GM19467 (cell line): ENCODE results near the gene IL16.

Experiments used
- ATAC-seq: cut with Tn5 transposase; IDR thresholded peaks from one replicate; pipeline ENCODE4 v1.9.1; 2021; ENCODE audit warnings: mild to moderate bottlenecking, moderate library complexity; ENCODE audit not compliant: unreplicated experiment

Gene IL16

DNA sequence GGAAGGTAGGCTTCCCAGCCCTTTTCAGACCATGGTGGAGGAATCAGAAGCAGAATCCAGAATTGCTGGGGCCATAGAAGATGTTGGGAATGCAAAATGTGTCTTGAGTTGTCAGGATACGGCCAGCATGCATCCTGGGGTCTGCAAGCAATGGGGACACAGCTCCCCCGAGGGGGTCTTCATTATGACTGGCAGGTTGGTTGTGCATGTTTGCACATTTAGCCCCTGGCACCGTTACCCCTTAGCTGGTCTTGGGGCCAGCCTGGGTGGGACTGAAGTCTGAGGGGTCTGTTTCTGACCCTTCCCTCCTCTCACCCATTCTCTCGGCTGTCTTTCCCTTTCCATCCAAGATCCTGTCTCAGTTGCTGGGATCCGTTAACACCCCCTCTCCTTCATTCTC, 76.5 kb downstream of the IL16 start:
- ATAC-seq: no peak

DNA sequence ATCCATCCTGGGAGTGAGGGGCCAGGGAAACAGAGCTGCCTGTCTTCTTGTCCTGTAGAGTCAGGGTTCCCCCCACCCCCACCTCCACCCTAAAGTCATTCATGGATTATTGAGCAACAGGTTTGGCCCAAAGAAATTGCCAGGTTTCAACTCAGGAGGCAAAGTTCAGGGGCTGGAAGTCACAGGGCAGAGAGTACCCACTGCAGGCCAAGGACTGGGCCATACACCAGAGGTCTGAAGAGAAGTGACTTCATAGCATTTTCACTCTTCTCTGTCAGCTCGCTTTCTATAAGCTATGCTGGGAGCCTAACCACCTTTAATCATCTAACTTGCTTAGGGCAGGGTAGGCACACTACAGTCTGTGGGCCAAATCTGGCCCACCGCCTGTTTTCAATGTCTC, 77.2 kb downstream of the IL16 start:
- no peak for ATAC-seq

DNA sequence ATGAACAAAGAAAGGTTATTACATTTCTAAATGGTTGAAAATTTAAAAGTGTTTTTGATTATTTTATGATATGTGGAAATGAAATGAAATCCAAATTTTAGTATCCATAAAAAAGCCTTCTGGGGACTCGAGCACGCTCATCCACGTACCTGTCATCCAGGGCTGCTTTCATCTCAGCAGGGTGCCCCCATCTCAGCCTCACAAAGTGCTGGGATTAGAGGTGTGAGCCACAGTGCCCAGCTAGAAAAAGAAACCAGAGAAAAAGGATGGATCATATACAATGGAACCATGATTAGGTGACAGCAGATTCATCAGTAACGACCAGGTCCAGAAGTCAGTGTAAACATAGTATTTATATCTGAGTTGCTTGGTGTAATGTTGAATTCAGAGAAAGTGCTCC, 77.6 kb downstream of the IL16 start:
- ATAC-seq: no peak

DNA sequence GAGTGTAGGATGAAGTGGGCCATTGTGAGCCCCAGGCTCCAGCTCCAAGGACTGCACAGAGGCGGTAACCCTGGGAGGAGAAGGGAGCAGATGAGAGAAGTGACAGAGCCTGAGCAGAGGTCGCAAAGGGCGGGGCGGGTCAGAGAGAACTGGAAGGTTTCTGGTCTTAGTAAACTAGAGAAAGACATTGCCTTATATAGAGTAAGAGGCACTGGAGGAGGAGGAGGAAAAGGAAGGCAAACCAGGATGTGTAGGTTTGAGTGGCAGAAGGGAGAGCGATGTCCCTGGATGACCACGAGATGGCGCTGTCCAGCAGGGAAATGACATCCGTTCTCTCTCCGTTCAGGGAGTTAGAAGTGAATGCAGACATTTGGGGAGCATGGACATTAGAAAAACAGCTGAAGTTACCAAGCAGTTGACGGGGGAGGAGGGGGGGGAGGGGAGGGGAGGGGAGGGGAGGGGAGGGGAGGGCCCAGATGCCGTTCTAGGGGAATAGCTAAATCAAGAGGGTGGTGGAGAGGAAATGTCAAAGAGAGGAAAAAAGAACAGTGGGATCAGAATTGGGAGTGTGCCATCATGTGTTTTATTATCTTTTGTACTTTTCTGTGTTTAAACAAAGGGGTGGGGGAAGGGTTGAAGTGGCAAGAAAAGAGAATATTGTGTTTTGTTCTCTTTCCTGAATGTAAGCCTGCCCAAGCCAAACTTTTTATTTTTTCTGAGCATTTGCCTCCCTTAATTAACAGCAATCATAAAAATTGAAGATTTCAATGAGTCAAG, 78.4 kb downstream of the IL16 start:
- ATAC-seq: peak; percentile 92

DNA sequence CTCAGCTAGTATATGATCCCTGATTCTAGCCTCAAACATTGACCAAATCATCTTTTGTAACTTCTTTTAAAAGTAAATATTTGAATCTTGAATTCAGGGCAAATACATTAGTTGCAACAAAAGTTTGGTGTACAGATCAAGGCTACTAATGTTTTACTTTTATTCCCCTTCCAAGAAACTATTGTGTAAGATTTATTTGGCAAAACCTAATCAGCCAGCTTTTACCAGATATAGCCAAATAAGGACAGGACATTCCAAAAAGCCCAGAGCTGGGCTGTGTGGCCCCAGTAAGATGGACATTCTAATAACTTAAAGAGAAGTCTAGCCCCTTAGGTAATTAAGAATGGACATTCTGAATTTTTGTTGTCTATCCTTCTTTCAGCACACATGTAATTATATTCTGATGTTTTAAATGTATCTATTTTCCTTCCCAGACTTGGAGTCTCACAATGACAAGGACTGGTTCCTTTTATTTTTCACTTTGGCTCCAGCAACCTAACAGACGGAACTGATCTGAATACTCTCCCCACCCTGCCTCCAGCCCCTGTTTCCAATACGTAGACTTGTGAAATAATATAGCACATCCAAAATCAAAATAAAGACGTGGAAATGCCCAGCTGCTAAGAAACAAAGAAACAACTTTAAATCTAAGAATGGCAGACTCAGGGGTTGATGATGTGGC, 79.2 kb downstream of the IL16 start:
- no peak for ATAC-seq

DNA sequence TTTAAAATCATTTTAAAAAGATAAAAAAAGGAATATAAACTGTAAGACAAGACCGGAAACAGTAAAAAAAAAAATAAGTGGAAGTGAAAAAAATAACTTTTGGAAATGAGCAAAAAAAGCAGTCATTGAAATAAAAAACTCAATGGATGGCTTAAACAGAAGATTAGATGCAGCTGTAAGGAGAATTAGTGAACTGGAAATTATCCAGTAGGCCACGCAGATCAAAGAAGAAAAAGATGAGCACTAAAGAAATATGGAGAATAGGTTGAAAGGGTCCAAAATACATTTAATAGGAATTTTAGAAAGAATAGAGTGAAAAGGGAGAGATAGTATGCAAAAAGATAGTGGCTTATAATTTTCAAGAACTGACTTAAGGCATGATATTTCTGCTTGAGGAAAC, 80.3 kb downstream of the IL16 start:
- no peak for ATAC-seq

DNA sequence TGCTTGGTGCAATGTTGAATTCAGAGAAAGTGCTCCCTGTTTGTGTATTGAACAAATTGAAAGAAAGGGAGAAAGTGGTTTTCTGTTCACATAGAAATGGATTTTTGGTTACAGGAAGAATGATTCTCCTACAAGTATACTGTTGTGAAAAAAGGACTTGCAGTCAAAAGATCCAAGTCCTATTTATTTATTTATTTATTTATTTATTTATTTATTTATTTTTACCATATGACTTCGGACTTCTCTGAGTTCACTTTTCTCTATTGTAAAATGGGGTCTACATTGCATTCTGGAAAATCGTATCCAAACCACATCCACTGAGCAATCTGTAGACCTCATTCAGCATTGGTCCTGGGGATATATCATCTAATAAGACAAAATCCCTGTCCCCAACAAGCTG, 81.2 kb downstream of the IL16 start:
- ATAC-seq: no peak

DNA sequence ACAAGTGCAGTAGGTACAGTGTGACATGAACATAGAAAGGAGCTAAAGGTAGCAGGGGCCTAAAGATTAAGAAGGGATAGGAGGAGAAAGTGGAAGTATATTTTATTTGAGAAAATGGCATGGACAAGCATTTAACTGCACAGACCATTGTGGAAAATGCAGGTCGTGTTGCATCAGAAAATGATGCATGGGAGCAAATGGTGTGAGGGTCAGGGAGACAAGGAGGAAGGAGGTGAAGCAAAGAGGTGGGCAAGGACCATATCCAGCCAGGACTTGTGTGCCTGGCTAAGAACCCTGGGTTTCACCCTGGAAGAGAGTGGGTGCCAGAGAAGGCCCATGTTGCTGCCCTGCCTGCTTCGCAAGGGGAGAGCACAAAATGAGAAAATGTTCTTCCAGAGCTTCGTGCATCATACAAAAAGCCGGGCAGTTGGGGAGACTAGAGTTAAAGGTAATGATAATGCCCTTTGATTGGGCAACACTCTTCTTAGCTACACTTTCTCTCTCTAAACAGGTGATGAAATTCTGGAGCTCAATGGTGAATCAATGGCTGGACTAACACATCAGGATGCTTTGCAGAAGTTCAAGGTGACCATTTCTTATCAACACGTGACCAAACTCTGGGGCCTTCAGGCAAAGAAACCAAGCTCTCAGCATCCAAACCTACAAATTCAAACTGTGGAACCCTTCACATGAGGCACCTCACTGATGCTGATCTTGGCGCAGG, 81.8 kb downstream of the IL16 start:
- no peak for ATAC-seq

DNA sequence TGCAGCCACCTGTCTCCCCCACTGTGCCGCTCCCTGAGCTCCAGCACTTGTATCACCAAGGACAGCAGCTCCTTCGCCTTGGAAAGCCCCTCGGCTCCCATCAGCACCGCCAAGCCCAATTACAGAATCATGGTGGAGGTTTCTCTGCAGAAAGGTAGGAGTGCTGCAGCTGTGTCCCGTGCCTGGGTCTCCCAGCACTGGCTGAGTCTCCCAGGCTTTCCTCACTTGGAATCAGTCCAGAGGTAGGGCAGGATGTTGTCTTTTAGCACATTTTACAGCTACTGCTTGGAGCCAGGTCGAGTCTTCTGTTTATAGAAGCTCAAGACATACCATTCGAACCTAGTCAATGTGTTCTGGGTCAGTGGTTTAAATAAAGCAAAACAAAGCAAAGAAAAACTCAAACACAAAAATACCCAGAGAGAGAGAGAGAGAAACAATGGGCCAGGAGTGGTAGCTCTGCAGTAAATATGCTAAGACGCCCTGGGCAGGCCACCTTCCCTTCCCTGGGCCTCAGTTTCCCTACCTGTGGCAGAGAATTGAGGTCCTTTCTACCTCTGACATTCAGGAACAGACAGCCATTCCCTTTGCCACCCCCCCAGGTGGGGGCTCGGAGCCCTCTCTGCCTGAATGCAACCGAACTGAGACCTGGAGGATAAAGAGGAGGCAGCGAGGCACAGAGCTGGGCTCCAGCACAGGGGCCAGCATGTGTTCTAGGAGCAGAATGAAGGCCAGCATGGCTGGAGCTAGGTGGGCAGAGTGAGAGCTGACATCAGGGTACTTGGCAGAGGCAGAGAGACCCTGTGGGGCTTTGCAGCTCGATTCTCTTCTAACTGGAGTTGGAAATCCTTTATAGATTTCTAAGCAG, 83.2 kb downstream of the IL16 start:
- no peak for ATAC-seq

DNA sequence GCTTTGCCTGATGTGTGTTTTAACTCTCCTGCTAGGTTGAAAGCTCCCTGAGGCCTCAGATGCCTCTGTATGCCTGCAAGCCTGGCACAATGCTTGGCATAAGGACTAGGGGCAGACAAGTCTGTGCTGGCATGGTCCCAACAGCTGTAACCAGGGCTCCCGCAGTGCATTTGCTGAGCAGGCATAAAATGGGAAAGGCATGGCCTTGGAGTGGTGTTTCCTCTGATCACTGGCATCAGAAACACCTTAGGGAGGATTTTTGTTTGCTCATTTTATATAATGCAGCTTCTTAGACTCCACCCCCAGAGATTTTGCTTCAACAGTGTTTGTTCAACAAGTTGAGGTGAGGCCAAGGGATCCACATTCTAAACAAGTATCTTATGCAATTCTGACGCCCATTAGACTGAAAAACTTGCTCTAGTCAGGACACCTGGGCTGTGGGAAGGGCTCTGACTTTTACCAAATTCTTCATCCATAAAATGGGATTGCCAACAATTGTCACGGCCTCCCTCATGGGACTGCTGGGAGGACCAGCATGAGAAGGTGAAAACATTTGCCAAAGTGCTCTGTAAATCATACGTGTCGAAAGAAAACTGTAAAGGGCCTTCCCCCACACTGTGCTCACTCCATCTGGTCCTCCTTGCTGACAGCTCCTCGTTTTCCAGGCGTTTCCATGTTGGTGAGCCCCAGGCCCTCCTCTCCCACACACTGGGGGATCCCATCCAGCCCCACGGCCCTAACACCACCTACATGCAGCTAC, 84.2 kb downstream of the IL16 start:
- no peak for ATAC-seq

DNA sequence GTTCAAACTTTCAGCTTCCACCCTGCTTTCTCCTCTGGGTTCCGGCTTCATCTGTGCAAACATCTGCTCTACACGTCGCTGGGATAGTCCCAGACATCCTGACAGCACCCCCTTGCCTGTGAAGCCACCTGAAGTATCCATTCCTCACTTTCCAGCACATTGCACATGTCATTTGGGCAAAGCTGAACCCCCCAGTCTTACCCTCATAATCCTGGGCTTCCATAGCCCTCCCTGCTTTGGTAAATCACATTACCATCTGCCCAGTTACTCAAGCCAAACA, 84.7 kb downstream of the IL16 start:
- ATAC-seq: no peak

DNA sequence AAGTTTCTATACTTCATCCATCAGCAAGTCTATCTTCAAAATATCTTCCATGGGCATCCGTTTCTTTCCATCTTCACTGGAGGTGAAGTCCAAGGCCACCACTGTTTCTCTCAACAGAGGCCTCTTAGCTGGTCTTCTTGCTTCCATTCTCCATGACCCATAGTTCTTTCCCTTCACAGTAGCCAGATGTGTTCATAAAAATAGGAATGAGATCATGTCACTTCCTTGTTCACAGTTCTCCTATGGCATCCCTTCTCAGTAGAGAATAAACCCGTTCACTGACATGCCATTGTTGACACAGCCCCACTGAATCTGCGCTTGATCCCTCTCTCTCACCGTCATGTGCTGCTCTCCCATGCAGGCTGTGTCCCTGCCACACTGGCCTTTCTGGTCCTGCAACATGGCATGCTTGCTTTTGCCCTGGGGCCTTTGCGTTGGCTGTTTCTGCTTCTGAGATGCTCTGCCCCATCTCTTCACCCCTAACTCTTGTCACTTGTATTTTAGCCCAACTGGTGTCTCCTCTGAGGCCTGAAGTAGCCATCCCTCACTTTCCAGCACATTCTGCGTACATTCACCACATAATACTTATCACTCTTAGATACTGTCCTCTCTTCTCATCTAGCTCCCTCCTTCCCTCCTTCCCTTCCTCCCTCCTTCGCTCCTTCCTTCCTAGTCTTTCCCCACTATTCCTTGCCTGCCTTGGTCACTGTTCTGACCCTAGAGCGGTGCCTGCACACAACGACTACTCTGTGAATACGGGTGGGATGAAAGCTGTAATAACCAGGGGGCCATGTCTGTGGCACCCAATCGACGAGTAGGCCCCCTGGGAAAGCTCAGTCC, 85.3 kb downstream of the IL16 start:
- no peak for ATAC-seq

DNA sequence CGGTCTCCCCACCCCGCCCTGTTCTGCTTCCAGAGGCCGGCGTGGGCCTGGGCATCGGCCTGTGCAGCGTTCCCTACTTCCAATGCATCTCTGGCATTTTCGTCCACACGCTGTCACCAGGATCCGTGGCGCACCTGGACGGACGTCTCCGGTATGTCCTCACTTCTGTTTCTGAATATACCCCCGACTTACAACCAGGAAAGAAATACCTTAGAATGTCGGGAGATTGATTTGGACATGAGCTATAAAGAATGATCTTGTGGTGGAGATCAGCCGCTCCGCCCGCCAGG, 85.9 kb downstream of the IL16 start:
- no peak for ATAC-seq

DNA sequence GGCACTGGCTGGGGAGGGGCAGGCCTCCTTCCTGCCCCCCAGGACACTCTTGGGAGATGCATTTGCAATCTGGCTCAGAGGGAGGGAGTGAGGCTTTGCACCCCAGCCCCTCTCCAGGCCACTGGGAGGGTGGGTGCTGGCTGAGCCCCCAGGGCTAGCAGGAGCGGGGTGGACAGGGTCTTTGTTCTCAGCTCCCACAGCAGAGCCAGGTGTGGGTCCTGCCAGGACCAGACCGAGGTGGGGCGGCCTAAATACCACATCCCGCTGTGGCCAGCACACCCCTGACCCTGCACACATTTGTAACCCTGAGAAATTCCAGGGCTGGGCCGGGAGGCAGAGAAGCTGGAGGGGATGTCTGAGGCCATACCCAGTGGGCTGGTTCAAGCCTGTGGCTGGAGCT, 86.2 kb downstream of the IL16 start:
- ATAC-seq: no peak

DNA sequence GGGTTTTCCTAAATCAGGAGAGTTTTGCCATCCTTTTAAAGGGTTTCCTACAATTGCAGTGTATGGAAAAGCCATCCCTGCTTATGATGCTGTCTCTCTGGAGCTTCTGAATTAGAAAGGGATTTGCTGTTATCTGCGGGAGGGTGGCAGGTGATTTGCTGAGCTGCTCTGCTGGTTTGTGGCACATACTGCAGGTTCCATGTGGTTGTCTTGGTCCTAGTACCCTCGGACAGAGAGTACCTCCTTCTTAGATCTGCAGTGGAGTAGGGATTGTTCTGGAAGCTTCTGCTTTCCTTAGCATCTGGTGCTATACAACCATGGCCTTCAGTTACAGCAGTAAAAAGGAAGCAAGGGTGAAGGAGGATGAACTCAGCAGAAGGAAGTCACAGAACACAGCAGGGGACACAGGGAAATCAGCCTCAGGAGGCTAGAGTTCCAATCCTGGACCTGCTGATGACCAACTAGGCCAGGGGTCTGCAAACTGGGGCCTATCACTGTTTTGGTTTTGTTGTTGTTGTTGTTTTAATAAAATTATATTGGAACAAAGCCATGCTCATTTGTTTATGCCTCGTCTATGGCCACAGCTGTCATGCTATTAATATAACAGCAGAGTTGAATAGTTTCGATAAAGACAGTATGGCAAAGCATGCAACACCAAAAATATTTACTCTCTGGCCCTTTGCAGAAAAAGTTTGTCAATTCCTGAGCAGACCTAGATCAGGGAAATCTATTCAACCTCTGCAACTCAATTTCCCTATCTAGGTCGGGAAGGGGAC, 87.8 kb downstream of the IL16 start:
- no peak for ATAC-seq

DNA sequence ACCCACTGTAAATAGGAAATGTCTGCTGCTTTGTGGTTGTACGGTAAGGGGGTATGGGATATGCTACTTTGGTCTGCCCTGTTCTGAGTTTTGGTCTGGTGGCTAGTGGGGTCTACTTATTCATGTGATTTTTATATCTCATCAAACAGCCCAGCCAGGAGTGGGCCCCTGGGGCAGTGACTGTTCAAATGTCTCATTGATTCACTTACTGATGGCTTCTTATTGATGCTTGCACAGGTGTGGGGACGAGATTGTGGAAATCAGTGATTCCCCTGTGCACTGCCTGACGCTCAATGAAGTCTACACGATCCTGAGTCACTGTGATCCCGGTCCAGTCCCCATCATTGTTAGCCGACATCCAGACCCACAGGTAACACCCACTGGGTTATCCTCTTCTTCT, 88.8 kb downstream of the IL16 start:
- no peak for ATAC-seq

DNA sequence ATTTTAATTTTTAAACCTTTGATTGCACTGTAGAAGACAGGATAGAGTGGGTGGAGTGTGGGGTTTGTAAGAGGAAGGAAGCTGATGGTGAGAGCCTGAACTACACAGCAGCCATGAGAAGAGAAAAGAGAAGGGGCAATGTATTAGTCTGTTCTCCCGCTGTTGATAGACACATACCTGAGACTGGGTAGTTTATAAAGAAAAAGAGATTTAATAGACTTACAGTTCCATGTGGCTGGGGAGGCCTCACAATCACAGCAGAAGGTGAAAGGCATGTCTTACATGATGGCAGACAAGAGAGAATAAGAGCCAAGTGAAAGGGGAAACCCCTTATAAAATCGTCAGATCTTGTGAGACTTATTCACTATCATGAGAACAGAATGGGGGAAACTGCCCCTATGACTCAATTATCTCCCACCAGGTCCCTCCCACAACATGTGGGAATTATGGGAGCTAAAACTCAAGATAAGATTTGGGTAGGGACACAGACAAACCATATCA, 90.0 kb downstream of the IL16 start:
- ATAC-seq: peak; percentile 50

DNA sequence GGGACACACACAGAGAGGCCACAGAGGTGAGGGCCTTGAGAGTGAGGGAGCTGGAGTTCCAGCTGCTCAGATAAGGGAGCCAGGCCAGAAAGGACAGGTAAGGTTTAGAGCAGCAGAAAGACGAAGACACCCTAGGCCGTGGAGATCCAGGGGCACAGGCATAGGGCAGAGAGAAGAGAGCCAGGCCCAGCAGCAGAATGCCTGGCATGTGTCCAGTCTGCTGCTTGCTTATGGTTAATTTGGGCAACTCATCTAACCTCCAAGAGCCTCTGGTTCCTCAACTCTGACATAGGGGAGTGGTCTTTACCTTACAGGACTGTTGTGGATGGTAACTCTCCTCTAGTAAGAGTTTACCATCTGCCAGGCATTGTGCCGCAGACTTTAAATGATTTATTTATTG, 91.4 kb downstream of the IL16 start:
- no peak for ATAC-seq

DNA sequence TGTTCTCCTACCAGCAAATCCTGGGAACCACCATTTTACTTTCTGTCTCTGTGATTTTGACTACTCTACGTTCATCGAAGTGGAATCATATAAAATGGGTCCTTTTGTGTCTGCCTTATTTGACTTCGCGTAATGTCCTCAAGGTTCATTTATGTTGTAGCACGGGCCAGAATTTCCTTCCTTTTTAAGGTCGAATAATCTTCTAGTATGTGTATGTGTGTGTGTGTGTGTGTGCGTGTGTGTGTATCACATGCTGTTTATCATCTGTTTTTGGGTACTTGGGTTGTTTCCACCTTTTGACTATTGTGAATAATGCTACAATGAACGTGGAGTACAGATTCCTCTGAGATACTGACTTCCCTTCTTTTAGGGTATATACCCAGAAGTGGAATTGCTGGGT, 91.9 kb downstream of the IL16 start:
- no peak for ATAC-seq
